Measurements from ENCODE around the gene RHOB. TPM values are rescaled to one million over a fixed set of nuclear protein-coding genes. Genes with fewer than 3 reads are reported as not detected.

RHOB gene
- total and polyA plus RNA-seq, 2 of the 13 experiments (the other 11 are each of a cell fraction or from before 2014, with no cell fraction given): 192 to 268 TPM

DNA sequence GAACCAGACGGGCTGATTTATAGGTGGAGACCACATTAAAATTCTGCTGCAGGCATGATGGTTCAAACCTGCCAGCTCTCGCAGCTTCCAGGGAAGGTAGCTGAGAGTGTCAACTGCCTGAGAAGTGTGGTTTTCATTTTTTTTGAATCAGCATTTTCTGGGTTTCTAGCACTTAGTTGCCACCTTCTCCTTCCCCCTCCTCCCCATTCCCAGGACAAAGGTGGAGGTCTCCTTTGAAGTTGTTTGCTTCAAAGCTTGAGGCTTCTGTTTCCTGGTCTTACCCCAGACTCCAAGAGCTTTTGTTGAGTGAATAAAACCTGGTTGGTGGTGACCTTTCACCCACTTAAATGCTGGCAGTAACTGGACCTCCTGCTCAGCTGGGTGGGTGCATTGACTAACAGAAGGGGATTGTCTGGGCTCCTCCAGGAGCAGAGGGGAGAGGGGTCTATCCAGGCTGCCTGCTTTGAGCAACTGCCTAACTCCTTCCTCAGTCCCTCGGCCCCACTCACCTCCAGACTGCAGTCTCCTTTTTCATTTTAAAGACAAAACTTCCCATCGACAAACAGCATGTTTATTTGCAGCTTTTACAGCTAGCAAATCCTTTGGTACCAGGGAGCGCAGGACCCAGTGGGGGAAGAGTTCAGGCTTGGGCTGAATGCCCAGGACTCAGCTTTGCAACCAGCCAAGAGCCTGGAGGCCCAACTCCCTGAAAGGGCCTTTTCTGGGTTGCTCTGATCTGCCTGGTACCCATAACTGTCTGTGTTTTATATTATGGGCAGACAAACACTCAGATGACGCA, 3.5 kb downstream of the RHOB start (continued):
- TF ChIP-seq ELF4 (CRISPR knock-in tag; IDR thresholded peaks at IDR 0.05; ENCODE audit: borderline replicate concordance) (no peak), RFXAP (CRISPR knock-in tag; IDR thresholded peaks at IDR 0.05; ENCODE audit: borderline replicate concordance) (0 out of 2 replicates have a peak, but pooled peaks have one; percentile 68), ZNF709 (CRISPR knock-in tag; IDR thresholded peaks at IDR 0.05) (0 out of 2 replicates have a peak, but pooled peaks have one; percentile 4), ZNF878 (CRISPR knock-in tag; IDR thresholded peaks at IDR 0.05) (0 out of 2 replicates have a peak, but pooled peaks have one; percentile 71), JUNB (CRISPR knock-in tag; IDR thresholded peaks at IDR 0.05; ENCODE audit: borderline replicate concordance) (no peak), KAT7 (CRISPR knock-in tag; IDR thresholded peaks at IDR 0.05; ENCODE audit: borderline replicate concordance) (no peak), FLYWCH1 (CRISPR knock-in tag; IDR thresholded peaks at IDR 0.05) (no peak), ZBTB8A (CRISPR knock-in tag; IDR thresholded peaks at IDR 0.05; ENCODE audit: borderline replicate concordance, low read depth) (no peak), ZNF354B (CRISPR knock-in tag; IDR thresholded peaks at IDR 0.05) (peak; percentile 81; the same call in 1 of the 2 replicates), POGZ (CRISPR knock-in tag; IDR thresholded peaks at IDR 0.05) (no peak), MAFK (conservative IDR thresholded peaks at IDR 0.05 in 1 of 2, IDR thresholded peaks at IDR 0.05 in 1 of 2; ENCODE audit: low read length in 2 of 2) (peak; percentile 92 to 97), NFIB (CRISPR knock-in tag; IDR thresholded peaks at IDR 0.05; ENCODE audit: borderline replicate concordance) (0 out of 2 replicates have a peak, but pooled peaks have one; percentile 52), ZNF644 (CRISPR knock-in tag; IDR thresholded peaks at IDR 0.05; ENCODE audit: low read depth) (0 out of 2 replicates have a peak, but pooled peaks have one; percentile 3), GATAD2A (CRISPR knock-in tag; IDR thresholded peaks at IDR 0.05) (no peak; the same call in none of the 2 replicates)
- TF ChIP-seq, protein P1, sequence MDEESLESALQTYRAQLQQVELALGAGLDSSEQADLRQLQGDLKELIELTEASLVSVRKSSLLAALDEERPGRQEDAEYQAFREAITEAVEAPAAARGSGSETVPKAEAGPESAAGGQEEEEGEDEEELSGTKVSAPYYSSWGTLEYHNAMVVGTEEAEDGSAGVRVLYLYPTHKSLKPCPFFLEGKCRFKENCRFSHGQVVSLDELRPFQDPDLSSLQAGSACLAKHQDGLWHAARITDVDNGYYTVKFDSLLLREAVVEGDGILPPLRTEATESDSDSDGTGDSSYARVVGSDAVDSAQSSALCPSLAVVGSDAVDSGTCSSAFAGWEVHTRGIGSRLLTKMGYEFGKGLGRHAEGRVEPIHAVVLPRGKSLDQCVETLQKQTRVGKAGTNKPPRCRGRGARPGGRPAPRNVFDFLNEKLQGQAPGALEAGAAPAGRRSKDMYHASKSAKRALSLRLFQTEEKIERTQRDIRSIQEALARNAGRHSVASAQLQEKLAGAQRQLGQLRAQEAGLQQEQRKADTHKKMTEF (CRISPR knock-in tag; IDR thresholded peaks at IDR 0.05): peak; percentile 74
- TF ChIP-seq, protein P2, sequence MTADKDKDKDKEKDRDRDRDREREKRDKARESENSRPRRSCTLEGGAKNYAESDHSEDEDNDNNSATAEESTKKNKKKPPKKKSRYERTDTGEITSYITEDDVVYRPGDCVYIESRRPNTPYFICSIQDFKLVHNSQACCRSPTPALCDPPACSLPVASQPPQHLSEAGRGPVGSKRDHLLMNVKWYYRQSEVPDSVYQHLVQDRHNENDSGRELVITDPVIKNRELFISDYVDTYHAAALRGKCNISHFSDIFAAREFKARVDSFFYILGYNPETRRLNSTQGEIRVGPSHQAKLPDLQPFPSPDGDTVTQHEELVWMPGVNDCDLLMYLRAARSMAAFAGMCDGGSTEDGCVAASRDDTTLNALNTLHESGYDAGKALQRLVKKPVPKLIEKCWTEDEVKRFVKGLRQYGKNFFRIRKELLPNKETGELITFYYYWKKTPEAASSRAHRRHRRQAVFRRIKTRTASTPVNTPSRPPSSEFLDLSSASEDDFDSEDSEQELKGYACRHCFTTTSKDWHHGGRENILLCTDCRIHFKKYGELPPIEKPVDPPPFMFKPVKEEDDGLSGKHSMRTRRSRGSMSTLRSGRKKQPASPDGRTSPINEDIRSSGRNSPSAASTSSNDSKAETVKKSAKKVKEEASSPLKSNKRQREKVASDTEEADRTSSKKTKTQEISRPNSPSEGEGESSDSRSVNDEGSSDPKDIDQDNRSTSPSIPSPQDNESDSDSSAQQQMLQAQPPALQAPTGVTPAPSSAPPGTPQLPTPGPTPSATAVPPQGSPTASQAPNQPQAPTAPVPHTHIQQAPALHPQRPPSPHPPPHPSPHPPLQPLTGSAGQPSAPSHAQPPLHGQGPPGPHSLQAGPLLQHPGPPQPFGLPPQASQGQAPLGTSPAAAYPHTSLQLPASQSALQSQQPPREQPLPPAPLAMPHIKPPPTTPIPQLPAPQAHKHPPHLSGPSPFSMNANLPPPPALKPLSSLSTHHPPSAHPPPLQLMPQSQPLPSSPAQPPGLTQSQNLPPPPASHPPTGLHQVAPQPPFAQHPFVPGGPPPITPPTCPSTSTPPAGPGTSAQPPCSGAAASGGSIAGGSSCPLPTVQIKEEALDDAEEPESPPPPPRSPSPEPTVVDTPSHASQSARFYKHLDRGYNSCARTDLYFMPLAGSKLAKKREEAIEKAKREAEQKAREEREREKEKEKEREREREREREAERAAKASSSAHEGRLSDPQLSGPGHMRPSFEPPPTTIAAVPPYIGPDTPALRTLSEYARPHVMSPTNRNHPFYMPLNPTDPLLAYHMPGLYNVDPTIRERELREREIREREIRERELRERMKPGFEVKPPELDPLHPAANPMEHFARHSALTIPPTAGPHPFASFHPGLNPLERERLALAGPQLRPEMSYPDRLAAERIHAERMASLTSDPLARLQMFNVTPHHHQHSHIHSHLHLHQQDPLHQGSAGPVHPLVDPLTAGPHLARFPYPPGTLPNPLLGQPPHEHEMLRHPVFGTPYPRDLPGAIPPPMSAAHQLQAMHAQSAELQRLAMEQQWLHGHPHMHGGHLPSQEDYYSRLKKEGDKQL (CRISPR knock-in tag; IDR thresholded peaks at IDR 0.05; ENCODE audit: low read depth): 0 out of 2 replicates have a peak, but pooled peaks have one; percentile 34
- TF ChIP-seq, protein P3, sequence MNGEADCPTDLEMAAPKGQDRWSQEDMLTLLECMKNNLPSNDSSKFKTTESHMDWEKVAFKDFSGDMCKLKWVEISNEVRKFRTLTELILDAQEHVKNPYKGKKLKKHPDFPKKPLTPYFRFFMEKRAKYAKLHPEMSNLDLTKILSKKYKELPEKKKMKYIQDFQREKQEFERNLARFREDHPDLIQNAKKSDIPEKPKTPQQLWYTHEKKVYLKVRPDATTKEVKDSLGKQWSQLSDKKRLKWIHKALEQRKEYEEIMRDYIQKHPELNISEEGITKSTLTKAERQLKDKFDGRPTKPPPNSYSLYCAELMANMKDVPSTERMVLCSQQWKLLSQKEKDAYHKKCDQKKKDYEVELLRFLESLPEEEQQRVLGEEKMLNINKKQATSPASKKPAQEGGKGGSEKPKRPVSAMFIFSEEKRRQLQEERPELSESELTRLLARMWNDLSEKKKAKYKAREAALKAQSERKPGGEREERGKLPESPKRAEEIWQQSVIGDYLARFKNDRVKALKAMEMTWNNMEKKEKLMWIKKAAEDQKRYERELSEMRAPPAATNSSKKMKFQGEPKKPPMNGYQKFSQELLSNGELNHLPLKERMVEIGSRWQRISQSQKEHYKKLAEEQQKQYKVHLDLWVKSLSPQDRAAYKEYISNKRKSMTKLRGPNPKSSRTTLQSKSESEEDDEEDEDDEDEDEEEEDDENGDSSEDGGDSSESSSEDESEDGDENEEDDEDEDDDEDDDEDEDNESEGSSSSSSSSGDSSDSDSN (CRISPR knock-in tag; IDR thresholded peaks at IDR 0.05): no peak; the same call in 1 of the 2 replicates
- TF ChIP-seq, protein P4, sequence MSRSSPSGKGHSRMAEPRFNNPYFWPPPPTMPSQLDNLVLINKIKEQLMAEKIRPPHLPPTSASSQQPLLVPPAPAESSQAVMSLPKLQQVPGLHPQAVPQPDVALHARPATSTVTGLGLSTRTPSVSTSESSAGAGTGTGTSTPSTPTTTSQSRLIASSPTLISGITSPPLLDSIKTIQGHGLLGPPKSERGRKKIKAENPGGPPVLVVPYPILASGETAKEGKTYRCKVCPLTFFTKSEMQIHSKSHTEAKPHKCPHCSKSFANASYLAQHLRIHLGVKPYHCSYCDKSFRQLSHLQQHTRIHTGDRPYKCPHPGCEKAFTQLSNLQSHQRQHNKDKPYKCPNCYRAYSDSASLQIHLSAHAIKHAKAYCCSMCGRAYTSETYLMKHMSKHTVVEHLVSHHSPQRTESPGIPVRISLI (CRISPR knock-in tag; IDR thresholded peaks at IDR 0.05; ENCODE audit: borderline replicate concordance): no peak
